Fibroblast of the aortic adventitia (primary cell): Measurements from ENCODE around the gene MOB1B. TPM values are rescaled to one million over a fixed set of nuclear protein-coding genes. Genes with fewer than 3 reads are reported as not detected.

ENCODE experiments used
- DNase-seq: peaks from one replicate; pipeline ENCODE4 v3.0.0-alpha.2; 2010; ENCODE audit warnings: low read depth
- H3K4me3 ChIP-seq: 2 replicates; pipeline ENCODE4 v1.5.1; 2011; ENCODE audit warnings: low read depth, mild to moderate bottlenecking, control low read depth, low read length, moderate library complexity
- total RNA-seq: library from RNA; depleted of rRNA; stranded (reverse); fragments of >200 nt; gene quantifications from 2 replicates; pipeline ENCODE4 v1.2.3, GENCODE V29; 2012; ENCODE audit warnings: low replicate concordance
- TF ChIP-seq, protein P1 (sequence below): IDR thresholded peaks from 2 replicates; pipeline ENCODE4 v1.5.1; 2011; ENCODE audit warnings: mild to moderate bottlenecking, low read length, control low read depth, inconsistent platforms; ENCODE audit not compliant: insufficient read depth

Gene MOB1B
- 7.4 and 11.8 TPM in 2 replicates for total RNA-seq

DNA sequence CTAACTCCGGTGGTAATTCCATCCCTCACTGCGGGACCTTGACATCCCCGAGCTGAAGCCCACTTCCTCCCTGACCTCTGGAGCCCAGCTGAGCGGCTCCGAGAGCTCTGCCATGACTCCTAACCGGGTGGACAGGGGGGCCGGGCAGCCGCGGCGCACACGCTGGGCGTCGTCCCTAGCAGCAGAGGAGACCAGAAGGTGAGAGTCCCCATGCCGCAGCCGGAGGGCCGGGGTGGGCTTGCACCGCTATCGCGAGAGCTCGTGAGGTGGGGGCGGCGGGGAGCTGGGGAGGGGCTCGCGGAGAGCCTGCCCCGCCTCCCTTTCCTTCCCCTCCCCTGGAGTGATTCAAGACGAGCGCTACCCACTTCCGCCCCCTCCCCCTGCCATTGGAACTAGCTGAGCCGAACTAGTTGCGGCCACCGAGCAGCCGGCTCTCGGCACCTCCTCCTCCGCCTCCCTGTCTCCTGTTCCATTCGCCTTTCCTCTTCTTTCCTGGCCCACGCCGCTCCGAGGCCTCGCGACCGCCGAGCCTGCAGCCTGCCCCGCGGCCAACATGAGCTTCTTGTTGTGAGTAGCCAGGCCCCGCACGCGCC lies at the start of gene MOB1B:
MOB1B (plus strand) TSS at position 386 of the 593 bp plus-strand sequence; CDS start at position 554, 168 bp downstream.
- TF ChIP-seq, protein P1, sequence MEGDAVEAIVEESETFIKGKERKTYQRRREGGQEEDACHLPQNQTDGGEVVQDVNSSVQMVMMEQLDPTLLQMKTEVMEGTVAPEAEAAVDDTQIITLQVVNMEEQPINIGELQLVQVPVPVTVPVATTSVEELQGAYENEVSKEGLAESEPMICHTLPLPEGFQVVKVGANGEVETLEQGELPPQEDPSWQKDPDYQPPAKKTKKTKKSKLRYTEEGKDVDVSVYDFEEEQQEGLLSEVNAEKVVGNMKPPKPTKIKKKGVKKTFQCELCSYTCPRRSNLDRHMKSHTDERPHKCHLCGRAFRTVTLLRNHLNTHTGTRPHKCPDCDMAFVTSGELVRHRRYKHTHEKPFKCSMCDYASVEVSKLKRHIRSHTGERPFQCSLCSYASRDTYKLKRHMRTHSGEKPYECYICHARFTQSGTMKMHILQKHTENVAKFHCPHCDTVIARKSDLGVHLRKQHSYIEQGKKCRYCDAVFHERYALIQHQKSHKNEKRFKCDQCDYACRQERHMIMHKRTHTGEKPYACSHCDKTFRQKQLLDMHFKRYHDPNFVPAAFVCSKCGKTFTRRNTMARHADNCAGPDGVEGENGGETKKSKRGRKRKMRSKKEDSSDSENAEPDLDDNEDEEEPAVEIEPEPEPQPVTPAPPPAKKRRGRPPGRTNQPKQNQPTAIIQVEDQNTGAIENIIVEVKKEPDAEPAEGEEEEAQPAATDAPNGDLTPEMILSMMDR, result peak; percentile 40
- peak; percentile 84 for DNase-seq
- H3K4me3 ChIP-seq, result peak within 1 kb of the TSS; percentile 83

DNA sequence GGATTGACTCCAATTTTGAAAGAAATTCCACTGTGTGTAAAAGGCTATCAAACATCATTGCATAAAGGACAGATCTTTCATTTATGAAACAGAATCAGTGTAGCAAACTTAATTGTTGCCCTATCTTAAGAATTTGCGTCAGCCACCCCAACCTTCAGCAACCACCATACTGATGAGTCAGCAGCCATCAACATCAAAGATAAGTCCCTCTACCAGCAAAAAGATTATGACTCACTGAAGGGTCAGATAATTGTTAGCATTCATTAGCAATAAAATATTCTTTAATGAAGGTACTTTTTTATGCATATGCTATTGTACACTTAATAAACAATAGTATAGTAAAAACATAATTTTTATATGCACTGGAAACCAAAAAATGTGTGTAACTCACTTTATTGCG lies 46.7 kb upstream of the MOB1B start:
- DNase-seq, result no peak
- H3K4me3 ChIP-seq, result no peak overlapping the region
- TF ChIP-seq, protein P1, result no peak

DNA sequence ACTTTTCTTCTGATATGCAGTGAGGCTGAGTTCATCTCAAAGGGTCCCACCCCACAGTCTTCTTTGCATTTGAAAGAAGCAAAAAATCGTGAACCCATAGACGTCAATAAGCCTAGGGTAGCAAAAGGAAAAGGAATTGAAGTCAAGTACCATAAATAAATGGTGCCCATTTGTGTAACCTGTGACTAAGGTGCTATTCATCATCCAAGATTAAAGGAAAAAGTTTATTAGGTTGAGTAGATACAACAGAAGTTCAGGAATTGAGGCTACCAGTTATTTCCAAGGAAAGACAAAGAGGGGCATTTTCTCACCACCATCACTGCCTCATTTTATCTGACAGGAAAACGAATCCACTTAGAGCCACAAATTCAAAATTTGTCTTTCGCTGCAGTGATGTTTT lies 43.7 kb upstream of the MOB1B start:
- DNase-seq, result no peak
- H3K4me3 ChIP-seq, result no peak overlapping the region
- TF ChIP-seq, protein P1, result no peak

DNA sequence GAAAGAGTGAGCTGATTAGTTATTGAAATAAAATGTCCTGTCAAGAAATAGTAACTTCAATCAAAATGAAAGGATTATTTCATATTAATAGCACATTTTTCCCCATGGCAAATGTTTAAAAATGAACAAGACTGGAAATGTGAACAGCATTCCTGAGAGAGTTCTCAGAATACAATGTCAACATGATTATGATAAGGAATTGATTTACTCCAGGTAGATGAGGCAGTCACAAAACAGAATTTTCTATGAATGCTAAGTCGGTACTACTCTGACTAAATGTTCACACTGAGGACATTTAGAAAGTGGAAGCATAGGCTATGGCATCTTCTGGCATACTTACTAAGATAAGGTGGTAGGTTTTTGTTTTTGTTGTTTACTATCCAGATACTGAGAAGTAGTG lies 43.1 kb upstream of the MOB1B start:
- H3K4me3 ChIP-seq, result no peak overlapping the region
- no peak for DNase-seq
- TF ChIP-seq, protein P1, result no peak

DNA sequence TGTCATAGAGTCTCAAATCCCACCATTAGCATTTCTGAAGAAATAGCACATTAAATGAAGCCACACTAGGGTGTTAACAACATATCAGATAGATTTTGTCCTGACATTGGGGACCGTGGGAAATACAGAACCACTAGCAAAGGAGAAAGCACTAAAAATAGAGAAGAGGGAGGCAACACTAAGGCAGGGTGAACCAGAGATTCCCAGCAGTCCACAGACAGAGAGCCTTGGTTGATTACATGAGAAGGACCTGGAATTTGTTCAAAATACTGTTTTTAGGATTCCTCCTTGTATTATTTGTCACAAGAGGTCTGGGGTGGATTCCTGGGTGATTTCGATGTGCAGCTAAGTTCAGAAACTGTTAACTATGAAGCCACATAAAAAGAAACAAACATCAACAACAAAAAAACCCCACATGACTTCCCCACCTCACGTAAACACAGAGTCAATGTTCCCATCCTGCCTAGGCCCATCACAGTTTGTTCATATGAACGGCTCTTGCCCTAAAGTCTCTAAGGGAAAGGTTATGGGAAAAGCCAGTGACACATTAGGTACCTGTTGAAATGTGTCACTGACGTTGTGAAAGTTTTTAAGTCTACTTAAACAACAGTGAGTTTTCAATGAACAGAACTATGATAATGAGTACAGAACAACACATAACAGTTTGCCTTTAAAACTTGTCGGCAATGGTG lies 38.9 kb upstream of the MOB1B start:
- TF ChIP-seq, protein P1, result no peak
- no peak for DNase-seq
- no peak overlapping the region for H3K4me3 ChIP-seq

DNA sequence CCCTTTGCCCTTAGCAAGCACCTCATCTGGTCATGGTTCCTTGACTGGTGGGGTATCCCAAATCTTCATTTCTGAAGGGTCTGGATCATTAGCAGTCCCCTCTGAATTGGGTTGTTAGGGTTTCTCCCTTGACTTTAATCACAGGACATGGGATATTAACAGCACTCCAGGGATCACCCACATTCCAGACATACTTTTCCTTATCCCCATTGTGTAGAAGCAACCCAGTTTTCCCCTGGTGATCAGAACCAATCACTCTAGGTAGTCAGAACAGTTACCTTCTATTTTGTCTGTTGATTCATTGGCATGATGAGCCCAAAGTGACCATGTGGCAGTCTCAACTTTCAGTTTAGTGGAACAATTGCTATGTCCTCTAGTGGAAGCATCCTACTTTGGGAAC lies 33.4 kb upstream of the MOB1B start:
- TF ChIP-seq, protein P1, result no peak
- DNase-seq, result no peak
- H3K4me3 ChIP-seq, result no peak overlapping the region
